HG02623 (cell line): ENCODE results near the gene STX1B.
"Not testable (repeated sequence)": the region's sequence is repeated elsewhere in the genome, so short reads cannot be mapped to it uniquely, and the experiment has no call there.

Experiments
- ATAC-seq: cut with Tn5 transposase; IDR thresholded peaks from one replicate; pipeline ENCODE4 v1.9.1; 2021; ENCODE audit warnings: moderate library complexity; ENCODE audit not compliant: unreplicated experiment

The STX1B gene

DNA sequence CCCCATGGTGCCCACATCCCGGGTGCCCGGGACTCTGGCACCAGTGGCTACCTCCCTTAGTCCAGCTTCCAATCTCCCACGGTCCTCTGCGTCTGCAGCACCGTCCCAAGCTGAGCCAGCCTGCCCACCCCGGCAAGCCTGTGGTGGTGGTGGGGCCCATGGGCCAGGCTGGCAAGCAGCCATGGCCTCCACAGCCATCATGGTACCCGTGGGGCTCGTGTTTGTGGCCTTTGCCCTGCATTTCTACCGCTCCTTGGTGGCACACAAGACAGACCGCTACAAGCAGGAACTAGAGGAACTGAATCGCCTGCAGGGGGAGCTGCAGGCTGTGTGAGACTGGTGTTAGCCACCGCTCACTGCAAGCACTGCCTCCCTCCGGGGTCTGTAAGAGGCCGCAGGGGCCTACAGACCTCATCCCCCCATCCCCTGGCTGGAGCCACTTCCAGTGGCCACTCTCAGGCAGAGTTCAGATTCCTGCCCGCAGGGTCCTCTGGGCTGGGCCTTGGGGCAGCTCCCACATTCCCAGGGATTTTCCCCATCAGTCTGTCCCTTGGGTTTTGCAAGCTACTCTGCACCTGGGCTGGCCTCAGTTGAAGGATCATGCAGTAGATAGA is 56.8 kb downstream of the STX1B start:
- no peak for ATAC-seq

DNA sequence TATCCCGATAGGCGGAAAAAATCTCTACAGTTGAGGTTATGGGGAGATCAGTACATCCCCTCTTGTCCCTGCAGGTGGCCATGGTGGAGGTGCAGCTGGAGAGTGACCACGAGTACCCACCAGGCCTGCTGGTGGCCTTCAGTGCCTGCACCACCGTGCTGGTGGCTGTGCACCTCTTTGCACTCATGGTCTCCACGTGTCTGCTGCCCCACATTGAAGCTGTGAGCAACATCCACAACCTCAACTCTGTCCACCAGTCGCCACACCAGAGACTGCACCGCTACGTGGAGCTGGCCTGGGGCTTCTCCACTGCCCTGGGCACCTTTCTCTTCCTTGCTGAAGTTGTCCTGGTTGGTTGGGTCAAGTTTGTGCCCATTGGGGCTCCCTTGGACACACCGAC is 57.3 kb downstream of the STX1B start:
- ATAC-seq, result no peak

DNA sequence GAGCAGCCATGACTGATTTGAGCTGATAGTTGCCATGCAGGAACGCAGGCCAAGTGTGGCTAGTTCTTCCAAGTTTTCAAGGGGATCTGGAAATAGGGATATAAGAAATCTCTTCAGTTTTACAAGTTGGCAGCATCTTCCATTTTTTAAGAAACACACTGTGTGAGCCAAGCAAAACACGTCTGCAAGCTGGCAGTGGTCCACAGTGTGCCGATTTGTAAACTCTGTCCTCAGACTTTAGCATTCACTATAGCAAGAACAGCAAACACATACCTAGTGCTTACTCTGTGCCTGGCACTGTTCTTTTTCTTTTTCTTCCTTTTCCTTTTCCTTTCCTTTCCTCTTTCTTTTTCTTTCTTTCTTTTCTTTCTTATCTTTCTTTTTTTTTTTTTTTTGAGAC is 58.7 kb downstream of the STX1B start:
- ATAC-seq, result no peak

DNA sequence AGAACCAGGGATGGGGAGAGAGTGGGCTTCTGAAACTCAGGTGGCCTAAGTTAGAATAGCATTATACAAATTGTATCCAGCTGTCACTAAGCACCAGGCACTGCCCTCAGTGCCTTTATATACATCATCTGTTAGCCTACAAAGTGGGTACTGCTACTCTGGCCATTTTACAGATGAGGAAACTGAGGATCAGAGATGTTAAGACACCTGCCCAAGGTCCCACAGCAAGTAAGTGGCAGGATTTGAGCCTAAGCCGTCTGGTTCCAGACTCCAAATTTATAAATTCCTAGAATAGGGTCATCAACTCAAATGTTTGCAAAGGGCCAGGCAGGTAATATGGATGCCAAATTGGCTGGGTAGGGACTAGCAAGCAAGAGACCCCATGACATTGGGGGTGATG is 59.2 kb downstream of the STX1B start:
- ATAC-seq, result no peak

DNA sequence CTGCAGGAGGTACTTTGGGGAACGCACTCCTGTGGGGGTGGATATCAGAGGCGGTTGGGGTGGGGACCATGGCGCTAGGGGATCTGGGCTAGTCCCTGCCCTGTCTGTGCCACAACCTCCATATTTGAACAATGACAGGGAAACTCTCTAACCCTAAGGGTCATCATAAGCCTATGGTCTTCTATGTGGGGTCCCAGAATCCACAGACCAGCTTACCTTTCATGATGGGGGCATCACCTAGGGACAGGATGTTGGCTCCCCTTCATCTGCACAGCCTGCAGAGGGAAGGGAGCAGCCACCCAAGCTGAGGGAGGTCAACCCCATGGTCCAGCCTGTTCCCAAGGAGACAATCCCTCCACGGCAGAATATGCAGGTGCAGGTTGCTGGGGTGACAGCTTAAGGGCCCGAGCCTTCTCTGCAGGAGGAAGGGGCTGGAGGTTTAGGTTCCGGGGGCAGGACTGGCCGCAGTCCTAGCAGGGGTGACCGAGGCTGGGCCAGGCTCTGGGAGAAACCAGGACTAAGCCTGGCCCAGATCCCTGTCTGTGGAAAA is 59.8 kb downstream of the STX1B start:
- no peak for ATAC-seq

DNA sequence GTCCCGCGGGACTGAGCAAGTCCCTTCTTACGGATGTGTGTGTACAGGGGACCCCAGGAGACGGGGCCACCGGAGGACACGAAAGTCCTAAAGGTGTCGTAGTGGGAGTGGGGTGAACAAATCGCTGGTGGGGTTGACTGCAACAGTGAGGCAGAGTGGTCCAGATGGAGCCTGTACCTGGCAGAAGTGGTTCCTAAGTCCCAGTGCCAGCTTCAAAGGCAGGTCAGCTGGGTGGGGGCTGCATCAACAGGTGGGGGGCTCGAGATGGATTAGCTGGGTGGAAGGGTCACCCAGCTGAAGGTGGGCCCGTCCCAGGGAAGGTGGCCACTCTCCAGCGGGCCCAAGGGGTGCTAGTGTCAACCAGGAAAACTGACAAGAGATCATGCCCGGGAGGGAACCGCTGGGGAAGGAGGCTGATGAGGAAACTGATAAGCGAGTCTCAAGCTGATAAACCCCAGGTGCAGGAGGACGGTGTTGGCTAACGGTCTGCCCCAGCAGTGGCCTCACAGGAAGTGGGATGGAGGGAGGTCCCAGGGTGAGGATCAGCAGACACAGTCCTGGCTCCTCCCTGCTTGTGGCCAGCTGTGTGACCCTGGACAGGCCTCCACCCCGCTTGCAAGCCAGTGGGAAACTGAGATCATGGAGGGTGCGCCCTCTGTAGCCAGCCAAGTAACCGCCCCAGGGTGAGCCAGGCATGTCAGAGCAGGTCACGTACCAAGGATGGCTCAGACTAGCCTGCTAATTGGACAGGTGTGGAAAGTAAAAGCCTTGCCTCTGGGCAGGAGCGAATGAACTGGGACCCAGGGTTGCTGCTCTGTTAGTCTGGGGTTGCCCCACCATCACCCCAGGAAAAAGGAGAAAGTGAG is 60.6 kb downstream of the STX1B start:
- ATAC-seq, result peak; percentile 28

DNA sequence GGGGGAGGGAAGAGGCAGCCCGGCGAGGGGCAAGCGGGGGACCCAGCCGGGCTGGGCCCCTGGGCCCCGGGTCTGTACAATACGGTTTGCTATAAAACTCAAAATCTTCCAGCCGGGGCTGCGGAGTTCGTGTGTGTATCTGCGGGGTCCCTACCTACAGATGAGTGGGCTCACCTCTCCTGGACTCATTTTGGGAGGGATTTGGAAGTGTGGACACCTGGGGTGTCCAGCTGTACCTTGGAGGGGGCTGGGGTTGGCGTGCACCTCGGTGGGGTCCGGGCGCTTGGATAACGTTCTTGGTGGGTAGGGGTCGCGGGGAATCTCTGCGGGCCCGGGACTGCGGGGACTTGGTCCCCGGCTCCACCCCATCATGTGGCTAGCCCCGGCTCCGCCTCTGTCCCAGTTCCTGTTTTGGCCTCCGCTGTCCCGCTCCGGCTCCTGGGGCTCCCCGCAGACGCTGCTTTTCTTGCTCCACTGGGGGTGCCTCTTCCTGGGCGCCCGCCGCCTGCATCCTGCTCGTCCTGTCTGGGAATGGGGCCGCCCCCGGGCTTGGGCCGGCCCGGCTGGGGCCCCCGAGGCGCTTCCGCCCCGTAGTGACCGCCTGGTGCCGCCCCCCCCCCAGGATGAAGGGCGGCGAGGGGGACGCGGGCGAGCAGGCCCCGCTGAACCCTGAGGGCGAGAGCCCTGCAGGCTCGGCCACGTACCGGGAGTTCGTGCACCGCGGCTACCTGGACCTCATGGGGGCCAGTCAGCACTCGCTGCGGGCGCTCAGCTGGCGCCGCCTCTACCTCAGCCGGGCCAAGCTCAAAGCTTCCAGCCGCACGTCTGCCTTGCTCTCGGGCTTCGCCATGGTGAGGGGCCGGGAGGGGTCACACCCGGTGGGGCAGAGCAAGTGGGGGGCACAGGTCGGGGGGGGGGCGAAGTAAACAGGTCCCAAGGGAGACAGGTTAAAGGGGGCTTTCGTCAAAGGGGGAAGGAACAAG is 61.5 kb downstream of the STX1B start, which contains the start of gene ORAI3:
ORAI3 (plus strand) TSS at position 402 of the 983 bp plus-strand sequence; CDS start at position 624, 222 bp downstream.
- peak; percentile 58 for ATAC-seq

DNA sequence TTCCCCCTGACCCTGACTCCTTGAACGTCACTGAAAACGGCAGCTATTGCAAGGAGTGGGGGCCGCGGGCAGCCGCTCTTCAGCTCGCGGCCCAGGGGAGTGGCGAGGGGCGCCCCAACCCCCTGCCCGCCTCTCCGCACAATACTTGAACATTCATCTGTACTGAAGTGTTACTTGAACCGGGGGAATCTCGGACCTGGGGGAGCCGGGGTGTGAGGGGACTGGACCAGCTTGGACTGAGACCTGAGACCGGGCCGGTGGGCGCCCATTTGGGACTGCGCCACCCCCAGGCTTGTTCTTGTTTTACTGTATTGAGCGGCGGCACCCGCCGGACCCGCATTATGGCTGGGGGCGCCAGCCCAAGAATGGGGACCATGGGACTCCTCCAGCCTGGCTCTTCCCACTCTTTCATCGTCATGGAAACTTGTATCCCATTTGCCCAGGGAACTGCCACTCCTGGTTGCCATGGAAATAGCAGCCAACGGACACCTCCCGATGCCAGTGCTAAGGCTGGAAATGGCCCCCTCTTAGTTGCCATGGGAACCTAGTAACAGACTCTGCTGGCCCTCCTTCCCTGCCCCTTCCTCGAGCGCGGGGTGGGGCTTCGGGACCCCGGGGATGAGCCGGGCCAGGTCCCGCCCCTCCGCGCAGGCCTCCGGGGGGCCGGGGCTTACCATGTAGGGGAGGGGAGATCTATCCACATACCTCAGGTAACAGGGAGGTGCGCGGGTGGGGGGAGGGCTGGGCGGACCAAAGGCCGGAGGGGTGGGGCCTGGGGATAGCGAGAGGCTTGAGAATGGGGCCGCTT is 62.4 kb downstream of the STX1B start:
- peak; percentile 4 for ATAC-seq

DNA sequence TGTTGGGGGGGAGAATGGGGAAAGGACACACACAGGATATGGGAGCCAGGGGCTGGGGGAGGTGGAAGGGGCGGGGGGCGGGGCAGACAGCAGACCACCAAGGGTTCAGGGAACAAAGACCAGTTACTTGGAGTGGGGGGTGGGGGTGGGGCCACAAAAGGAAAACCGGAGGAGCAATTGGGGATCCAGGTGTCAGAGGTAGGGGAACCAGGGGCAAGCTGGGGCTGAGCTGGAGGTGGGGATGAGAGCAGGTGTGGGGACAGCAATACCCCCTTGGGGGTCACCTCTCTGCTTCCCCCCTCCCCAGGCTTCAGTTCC is 62.9 kb downstream of the STX1B start:
- ATAC-seq, result no peak

DNA sequence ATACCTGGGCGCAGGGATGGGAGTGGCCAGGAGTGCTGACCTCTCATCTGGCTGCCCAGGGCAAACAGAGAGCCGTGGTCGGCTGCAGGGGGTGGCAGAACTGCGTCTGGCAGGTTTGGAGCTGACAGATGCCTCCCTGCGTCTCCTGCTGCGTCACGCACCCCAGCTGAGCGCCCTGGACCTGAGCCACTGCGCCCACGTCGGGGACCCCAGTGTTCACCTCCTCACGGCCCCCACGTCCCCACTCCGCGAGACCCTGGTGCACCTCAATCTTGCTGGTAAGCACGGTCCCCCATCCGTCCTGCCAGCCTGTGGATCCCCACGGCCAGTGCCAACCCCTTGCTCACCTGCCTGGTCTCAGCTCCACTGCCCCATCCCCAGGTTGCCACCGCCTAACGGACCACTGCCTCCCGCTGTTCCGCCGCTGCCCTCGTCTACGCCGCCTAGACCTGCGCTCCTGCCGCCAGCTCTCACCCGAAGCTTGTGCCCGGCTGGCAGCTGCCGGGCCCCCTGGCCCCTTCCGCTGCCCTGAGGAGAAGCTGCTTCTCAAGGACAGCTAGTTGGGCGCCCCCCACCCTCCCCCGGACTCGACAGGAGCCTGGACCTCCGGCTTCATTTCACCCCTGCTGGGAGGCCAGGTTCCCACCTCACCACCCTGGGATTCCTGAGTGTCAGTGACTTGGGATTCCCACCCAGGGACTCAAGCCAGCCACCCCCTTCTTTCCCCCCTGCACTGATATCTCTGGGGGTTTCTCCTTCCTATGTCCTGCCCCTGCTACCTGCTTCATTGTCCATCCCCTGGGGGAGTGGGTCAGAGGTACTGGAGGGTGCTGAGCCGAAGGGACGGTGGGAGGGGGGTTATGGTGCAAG is 63.5 kb downstream of the STX1B start:
- no peak for ATAC-seq

DNA sequence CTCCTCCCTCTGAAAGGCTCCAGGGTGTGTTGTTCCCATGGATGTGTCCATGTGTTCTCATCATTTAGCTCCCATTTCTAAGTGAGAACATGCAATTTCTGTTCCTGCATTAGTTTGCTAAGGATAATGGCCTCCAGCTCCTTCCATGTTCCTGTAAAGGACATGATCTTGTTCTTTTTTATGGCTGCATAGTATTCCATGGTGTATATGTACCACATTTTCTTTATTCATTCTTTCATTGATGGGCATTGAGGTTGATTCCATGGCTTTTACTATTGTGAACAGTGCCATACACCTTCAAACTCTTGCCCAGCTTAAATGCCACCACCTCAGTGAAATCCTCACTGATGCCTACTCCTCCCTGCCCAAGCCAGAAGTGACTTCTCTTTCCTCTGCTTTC is 66.1 kb downstream of the STX1B start:
- ATAC-seq, result no peak

DNA sequence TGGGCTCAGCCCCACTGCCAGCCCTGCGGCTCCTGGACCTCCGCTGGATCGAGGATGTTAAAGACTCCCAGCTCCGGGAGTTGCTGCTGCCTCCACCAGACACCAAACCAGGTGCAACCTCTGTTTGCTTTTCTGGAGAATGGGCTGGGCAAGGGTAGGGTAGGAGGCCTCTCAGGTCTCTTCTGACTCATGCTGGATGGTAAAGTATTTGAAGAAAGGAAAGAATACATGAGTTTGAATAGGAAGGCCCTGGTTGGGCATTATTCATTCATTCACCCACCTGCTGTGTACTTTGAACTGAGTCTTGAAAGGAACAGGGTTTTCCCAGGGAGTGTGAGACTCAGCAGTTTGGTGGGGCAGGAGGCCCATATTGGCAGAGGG is 68.0 kb downstream of the STX1B start:
- no peak for ATAC-seq

DNA sequence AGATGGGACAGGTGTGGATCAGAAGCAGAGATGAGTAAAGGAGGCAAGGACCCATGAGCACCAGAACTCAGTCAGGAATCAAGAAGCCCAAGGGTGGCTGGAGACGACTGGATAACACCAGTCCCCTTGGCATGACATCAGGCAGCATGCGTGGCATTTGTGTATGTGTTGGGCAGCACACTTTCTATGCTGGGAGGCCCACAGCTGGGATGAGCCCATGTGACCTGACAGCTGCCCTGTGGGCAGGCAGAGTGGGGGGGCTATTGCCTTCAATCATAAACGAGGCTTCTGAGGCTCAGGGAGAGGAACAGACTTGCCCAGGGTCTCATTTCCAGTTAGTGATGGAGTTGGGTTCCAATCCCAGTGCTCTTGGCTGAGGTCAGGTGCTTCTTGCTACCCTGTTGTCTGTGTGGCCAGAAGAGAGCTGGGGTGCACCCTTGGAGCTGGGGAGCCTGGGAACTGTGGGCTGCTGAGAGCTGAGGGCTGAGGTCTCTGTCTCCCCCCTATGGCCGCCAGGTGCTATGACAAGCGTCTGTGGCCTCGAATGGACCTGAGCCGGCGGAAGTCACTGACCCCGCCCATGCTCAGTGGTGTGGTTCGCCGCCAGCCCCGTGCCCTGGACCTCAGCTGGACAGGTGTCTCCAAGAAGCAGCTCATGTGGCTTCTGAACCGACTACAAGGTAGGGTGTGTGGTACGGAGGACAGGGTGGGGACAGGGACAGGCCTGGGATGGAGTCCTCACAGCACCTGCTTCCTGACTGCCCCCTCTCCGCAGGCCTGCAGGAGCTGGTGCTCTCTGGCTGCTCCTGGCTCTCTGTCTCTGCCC is 68.6 kb downstream of the STX1B start:
- ATAC-seq, result peak; percentile 75

DNA sequence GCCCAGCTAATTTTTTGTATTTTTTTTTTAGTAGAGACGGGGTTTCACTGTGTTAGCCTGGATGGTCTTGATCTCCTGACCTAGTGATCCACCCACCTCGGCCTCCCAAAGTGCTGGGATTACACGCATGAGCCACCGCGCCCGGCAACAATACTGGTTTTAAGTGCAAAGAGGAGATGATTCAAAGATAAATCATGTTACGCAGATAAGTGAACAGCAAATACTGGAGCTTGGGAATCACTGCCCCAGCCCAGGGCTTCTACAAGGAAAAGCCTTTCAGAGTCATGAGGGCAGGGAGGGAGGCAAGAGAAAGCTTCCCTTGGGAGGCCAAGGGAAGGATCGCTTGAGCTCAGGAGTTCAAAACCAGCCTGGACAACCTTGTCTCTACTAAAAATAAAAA is 70.9 kb downstream of the STX1B start:
- ATAC-seq, result not testable (repeated sequence)
